Activated naive CD8-positive, alpha-beta T cell treated with anti-CD3 and anti-CD28 coated beads, Interleukin-2, amount 50 U/mL, for 16 hours (primary cell): ENCODE results near the gene MYL4.
"Not testable (repeated sequence)": the region's sequence is repeated elsewhere in the genome, so short reads cannot be mapped to it uniquely, and the experiment has no call there.

Source experiments
- DNase-seq: peaks from one replicate; pipeline ENCODE4 v3.0.0-alpha.2; 2020; ENCODE audit warnings: low read depth, low spot score

The MYL4 gene

GRCh38 chr17:47221154-47221553 is 12.0 kb downstream of the MYL4 start:
- no peak for DNase-seq

GRCh38 chr17:47222047-47222446 is 12.9 kb downstream of the MYL4 start:
- DNase-seq = no peak

- no peak for DNase-seq
These were observed 13.9 kb downstream of the MYL4 start for GRCh38 chr17:47223007-47223406.

GRCh38 chr17:47223460-47223859 is 14.3 kb downstream of the MYL4 start:
- no peak for DNase-seq

- DNase-seq = not testable (repeated sequence)
These were observed 14.9 kb downstream of the MYL4 start for GRCh38 chr17:47224077-47224476.

- DNase-seq = no peak
These were observed 15.8 kb downstream of the MYL4 start for GRCh38 chr17:47224966-47225365.

- DNase-seq = no peak
These were observed 16.3 kb downstream of the MYL4 start for GRCh38 chr17:47225436-47225858.

- no peak for DNase-seq
These were observed 17.0 kb downstream of the MYL4 start for GRCh38 chr17:47225911-47226688.

GRCh38 chr17:47227862-47228261 is 18.7 kb downstream of the MYL4 start:
- no peak for DNase-seq

GRCh38 chr17:47229535-47230443 is 20.6 kb downstream of the MYL4 start:
- DNase-seq = peak; percentile 30

- DNase-seq = no peak
These were observed 21.7 kb downstream of the MYL4 start for GRCh38 chr17:47230864-47231263.

GRCh38 chr17:47231334-47231733 is 22.2 kb downstream of the MYL4 start:
- no peak for DNase-seq

GRCh38 chr17:47231866-47232265 is 22.7 kb downstream of the MYL4 start:
- no peak for DNase-seq

GRCh38 chr17:47232465-47232864 is 23.3 kb downstream of the MYL4 start:
- DNase-seq = no peak

- no peak for DNase-seq
These were observed 26.4 kb downstream of the MYL4 start for GRCh38 chr17:47235506-47235905.

- DNase-seq = no peak
These were observed 26.8 kb downstream of the MYL4 start for GRCh38 chr17:47235923-47236322.

GRCh38 chr17:47237841-47238240 is 28.7 kb downstream of the MYL4 start:
- DNase-seq = no peak

GRCh38 chr17:47238321-47239010 is 29.3 kb downstream of the MYL4 start:
- no peak for DNase-seq

- DNase-seq = no peak
These were observed 30.4 kb downstream of the MYL4 start for GRCh38 chr17:47239619-47239966.

GRCh38 chr17:47239967-47240651 is 31.0 kb downstream of the MYL4 start:
- DNase-seq = no peak

- DNase-seq = no peak
These were observed 31.7 kb downstream of the MYL4 start for GRCh38 chr17:47240806-47241205.

- no peak for DNase-seq
These were observed 33.5 kb downstream of the MYL4 start for GRCh38 chr17:47242648-47243047.
